ENCODE measurements around the gene PQBP1.
A peak's percentile ranks its signal among the peaks of the same experiment; 100 is the strongest.

PQBP1 gene

GRCh38 chrX:48910926-48911411, 13.2 kb downstream of the PQBP1 start:
- peak; percentile 6 for ATAC-seq
- Mint-ChIP-seq H3K4me3 (peak overlapping the region; percentile 90), H3K27ac (peak overlapping the region; percentile 99), H3K36me3 (peaks cover 98% of the 10 kb centered on the region), H3K9me3 (no peaks in the 10 kb centered on the region), H3K4me1 (peaks cover 42% of the 10 kb centered on the region)
- no peak for DNase-seq (ENCODE audit: low spot score in 2 of 2)

- Mint-ChIP-seq H3K9me3 (no peaks in the 10 kb centered on the region), H3K27ac (peak within 1 kb of the TSS; percentile 99), H3K36me3 (peaks cover 98% of the 10 kb centered on the region), H3K4me3 (peak within 1 kb of the TSS; percentile 90), H3K4me1 (peaks cover 42% of the 10 kb centered on the region)
- peak; percentile 72 to 91 for DNase-seq (ENCODE audit: low spot score in 2 of 2)
- ATAC-seq = peak; percentile 75
Measured at GRCh38 chrX:48911412-48912182, 13.9 kb downstream of the PQBP1 start, which contains the start of gene SLC35A2. Gene SLC35A2, minus strand, starts transcription at chrX:48911646. Its CDS starts 10 bp downstream, at chrX:48911636.

- no peaks in the 10 kb centered on the region for H3K9me3 Mint-ChIP-seq
- peaks cover 52% of the 10 kb centered on the region for H3K4me1 Mint-ChIP-seq
- no peak for DNase-seq (ENCODE audit: low spot score in 2 of 2)
- H3K36me3 Mint-ChIP-seq = peaks cover 100% of the 10 kb centered on the region
- peak overlapping the region; percentile 90 for H3K4me3 Mint-ChIP-seq
- ATAC-seq = no peak
- H3K27ac Mint-ChIP-seq = peak overlapping the region; percentile 99
Measured at GRCh38 chrX:48913605-48914366, 16.1 kb downstream of the PQBP1 start.

GRCh38 chrX:48914593-48915493, 17.1 kb downstream of the PQBP1 start:
- peak overlapping the region; percentile 90 for H3K4me3 Mint-ChIP-seq
- peaks cover 100% of the 10 kb centered on the region for H3K36me3 Mint-ChIP-seq
- H3K4me1 Mint-ChIP-seq = peaks cover 57% of the 10 kb centered on the region
- peak overlapping the region; percentile 99 for H3K27ac Mint-ChIP-seq
- no peaks in the 10 kb centered on the region for H3K9me3 Mint-ChIP-seq
- ATAC-seq (no peak), DNase-seq (ENCODE audit: low spot score in 2 of 2) (no peak)

GRCh38 chrX:48917139-48918001, 19.6 kb downstream of the PQBP1 start:
- DNase-seq (ENCODE audit: low spot score in 2 of 2) (peak; percentile 72 to 91), ATAC-seq (peak; percentile 41)
- H3K4me1 Mint-ChIP-seq = peaks cover 52% of the 10 kb centered on the region
- peaks cover 99% of the 10 kb centered on the region for H3K36me3 Mint-ChIP-seq
- peak overlapping the region; percentile 99 for H3K27ac Mint-ChIP-seq
- no peaks in the 10 kb centered on the region for H3K9me3 Mint-ChIP-seq
- H3K4me3 Mint-ChIP-seq = peak overlapping the region; percentile 90

GRCh38 chrX:48918301-48918642, 20.5 kb downstream of the PQBP1 start:
- H3K4me3 Mint-ChIP-seq = peak overlapping the region; percentile 90
- H3K27ac Mint-ChIP-seq = peak overlapping the region; percentile 99
- H3K36me3 Mint-ChIP-seq = peaks cover 99% of the 10 kb centered on the region
- DNase-seq (ENCODE audit: low spot score in 2 of 2) (no peak), ATAC-seq (no peak)
- peaks cover 54% of the 10 kb centered on the region for H3K4me1 Mint-ChIP-seq
- no peaks in the 10 kb centered on the region for H3K9me3 Mint-ChIP-seq

GRCh38 chrX:48918643-48919340, 21.1 kb downstream of the PQBP1 start, which contains the start of gene PIM2:
Gene PIM2, minus strand, starts transcription at chrX:48919024. Its CDS starts 190 bp downstream, at chrX:48918834.
- peaks cover 55% of the 10 kb centered on the region for H3K4me1 Mint-ChIP-seq
- DNase-seq (ENCODE audit: low spot score in 2 of 2) = peak; percentile 74 to 88
- H3K9me3 Mint-ChIP-seq = no peaks in the 10 kb centered on the region
- peak; percentile 81 for ATAC-seq
- H3K4me3 Mint-ChIP-seq = peak within 1 kb of the TSS; percentile 90
- H3K27ac Mint-ChIP-seq = peak within 1 kb of the TSS; percentile 99
- H3K36me3 Mint-ChIP-seq = peaks cover 99% of the 10 kb centered on the region

- ATAC-seq = peak; percentile 55
- Mint-ChIP-seq H3K4me1 (peaks cover 55% of the 10 kb centered on the region), H3K4me3 (peak overlapping the region; percentile 90)
Measured at GRCh38 chrX:48919360-48919841, 21.7 kb downstream of the PQBP1 start.

GRCh38 chrX:48919947-48920717, 22.4 kb downstream of the PQBP1 start:
- H3K27ac Mint-ChIP-seq = peak overlapping the region; percentile 99
- ATAC-seq (peak; percentile 57), DNase-seq (ENCODE audit: low spot score in 2 of 2) (no peak)
- no peaks in the 10 kb centered on the region for H3K9me3 Mint-ChIP-seq
- H3K4me3 Mint-ChIP-seq = peak overlapping the region; percentile 90
- peaks cover 51% of the 10 kb centered on the region for H3K4me1 Mint-ChIP-seq
- H3K36me3 Mint-ChIP-seq = peaks cover 99% of the 10 kb centered on the region

More at GRCh38 chrX:48919360-48919841, 21.7 kb downstream of the PQBP1 start:
- Mint-ChIP-seq H3K27ac (peak overlapping the region; percentile 99), H3K9me3 (no peaks in the 10 kb centered on the region), H3K36me3 (peaks cover 99% of the 10 kb centered on the region)
- DNase-seq (ENCODE audit: low spot score in 2 of 2) = no peak

- Mint-ChIP-seq H3K4me3 (peak overlapping the region; percentile 90), H3K4me1 (peaks cover 49% of the 10 kb centered on the region), H3K36me3 (peaks cover 99% of the 10 kb centered on the region), H3K27ac (peak overlapping the region; percentile 99), H3K9me3 (no peaks in the 10 kb centered on the region)
- no peak for ATAC-seq
- no peak for DNase-seq (ENCODE audit: low spot score in 2 of 2)
Measured at GRCh38 chrX:48920718-48921104, 23.0 kb downstream of the PQBP1 start.

- peak overlapping the region; percentile 50 for H3K4me3 Mint-ChIP-seq
- no peak for DNase-seq (ENCODE audit: low spot score in 2 of 2)
- H3K36me3 Mint-ChIP-seq = peaks cover 99% of the 10 kb centered on the region
- peaks cover 39% of the 10 kb centered on the region for H3K4me1 Mint-ChIP-seq
- H3K9me3 Mint-ChIP-seq = no peaks in the 10 kb centered on the region
- no peak for ATAC-seq
- H3K27ac Mint-ChIP-seq = peak overlapping the region; percentile 94
Measured at GRCh38 chrX:48923771-48924170, 26.0 kb downstream of the PQBP1 start.

- H3K27ac Mint-ChIP-seq = peak overlapping the region; percentile 94
- H3K36me3 Mint-ChIP-seq = peaks cover 99% of the 10 kb centered on the region
- H3K4me1 Mint-ChIP-seq = peaks cover 39% of the 10 kb centered on the region
- no peaks in the 10 kb centered on the region for H3K9me3 Mint-ChIP-seq
- peak overlapping the region; percentile 50 for H3K4me3 Mint-ChIP-seq
- DNase-seq (ENCODE audit: low spot score in 2 of 2) (no peak), ATAC-seq (peak; percentile 3)
Measured at GRCh38 chrX:48924270-48924669, 26.5 kb downstream of the PQBP1 start.

GRCh38 chrX:48927123-48927522, 29.4 kb downstream of the PQBP1 start:
- Mint-ChIP-seq H3K36me3 (peaks cover 99% of the 10 kb centered on the region), H3K9me3 (no peaks in the 10 kb centered on the region), H3K4me1 (peaks cover 21% of the 10 kb centered on the region), H3K4me3 (no peak overlapping the region), H3K27ac (no peak overlapping the region)
- DNase-seq (ENCODE audit: low spot score in 2 of 2) = no peak
- no peak for ATAC-seq

Measured in stimulated activated effector memory CD8-positive, alpha-beta T cell treated with anti-CD3 and anti-CD28 coated beads, Interleukin-12 subunit alpha, Interleukin-12 subunit beta, amount 100 ng/mL, for 72 hours (primary cell).